Heart right ventricle (tissue), 16 donors: ENCODE results near the gene CLEC10A. TPM values are rescaled to one million over a fixed set of nuclear protein-coding genes. Genes with fewer than 3 reads are reported as not detected.

ENCODE experiments used
- ATAC-seq, 8 donors: fragments of 200-7000 bp; cut with Tn5 transposase; one replicate each; pipeline ENCODE4 v1.9.1; 2020; ENCODE audit warnings: mild to moderate bottlenecking in 8 of 8, moderate library complexity in 8 of 8, moderate number of reproducible peaks in 1 of 8
- DNase-seq, 2 donors: peaks; one replicate each; pipeline ENCODE4 v3.0.0-alpha.2; 2020
- H3K27ac ChIP-seq, 10 donors: fragments of 200-600 bp; sonication (generic) in 2 of 10; one replicate each; pipeline versions ENCODE4 v1.5.0 to v1.8.0; 2020 to 2022; ENCODE audit warnings: mild to moderate bottlenecking in 3 of 10
- H3K27me3 ChIP-seq, 7 donors: fragments of 200-600 bp; one replicate each; pipeline ENCODE4 v1.8.0; 2021 to 2022; ENCODE audit warnings: mild to moderate bottlenecking in 2 of 7
- H3K36me3 ChIP-seq, 9 donors: fragments of 200-600 bp; sonication (generic) in 1 of 9; one replicate each; pipeline versions ENCODE4 v1.5.0 to v1.8.0; 2020 to 2022; ENCODE audit warnings: mild to moderate bottlenecking in 2 of 9
- H3K4me1 ChIP-seq, 9 donors: fragments of 200-600 bp; sonication (generic) in 1 of 9; one replicate each; pipeline versions ENCODE4 v1.5.0 to v1.8.0; 2020 to 2022; ENCODE audit warnings: mild to moderate bottlenecking in 4 of 9
- H3K4me3 ChIP-seq, 10 donors: fragments of 200-600 bp; sonication (generic) in 2 of 10; one replicate each; pipeline versions ENCODE4 v1.5.0 to v1.8.0; 2020 to 2022; ENCODE audit warnings: mild to moderate bottlenecking in 7 of 10, moderate library complexity in 2 of 10
- H3K9me3 ChIP-seq, 11 donors: fragments of 200-600 bp in 10 of 11; sonication (generic) in 2 of 11; one replicate each; pipeline versions ENCODE4 v1.5.0 to v1.8.0; 2013 to 2022; ENCODE audit warnings: mild to moderate bottlenecking in 2 of 11, control low read depth in 1 of 11, moderate library complexity in 1 of 11
- WGBS, 2 donors: extraction: QIAGEN DNeasy Blood & Tissue Kit; methylation state at CpG; one replicate each; pipeline ENCODE4 v1.1.7; 2013; ENCODE audit warnings: inconsistent platforms in 1 of 2; 5-methylcytosine and 5-hydroxymethylcytosine counted together
- intact Hi-C, 10 donors: fragments of 100-400 bp; cut with DNase I; formaldehyde crosslinking; loops; one replicate each; pipeline versions ENCODE4 v1.11.1 to v1.14.2; 2022
- polyA plus RNA-seq, 2 donors: library from polyadenylated mRNA; stranded (reverse); fragments of 200-250 nt; gene quantifications; one replicate each; pipeline ENCODE4 v1.2.3, GENCODE V29; 2013
- total RNA-seq, 10 donors: library from RNA; stranded (reverse); fragmentation: NEBNext Ultra II Directional in 3 of 10; extraction: Animal tissue kit (Norgen Biotek cat#: 25700) in 3 of 10; gene quantifications; one replicate each; pipeline versions ENCODE4 v1.2.1 to v1.2.4, GENCODE V29; 2021 to 2023
- TF ChIP-seq, protein P1 (sequence below), 9 donors: fragments of 200-600 bp; sonication (generic) in 2 of 9; IDR thresholded peaks; one replicate each; pipeline versions ENCODE4 v1.5.0 to v1.8.0; 2021 to 2022; ENCODE audit warnings: antibody characterized with exemption in 9 of 9, mild to moderate bottlenecking in 5 of 9, moderate library complexity in 1 of 9
- donor health status: Arrhythmogenic right ventricular cardiomyopathy.
- donor health status: ischemic (EF 13 %, LVEDD 7.1; RV severe dilation, severe dysfunction).
- donor health status: healthy with polysubstance abuse.
- donor health status: DM: no; HTN: yes; CAD: no.
- donor health status: DM: no; HTN: no; CAD: no.
- donor health status: ischemic (EF 25% LVEDD 6.9; RV normal size, moderate dysfunction).
- donor health status: ischemic (EF 25% LVEDD 5.7; RV mildly dilated, moderate dysfunction).
- donor health status: healthy.
- donor health status: DM: yes; HTN: yes; CAD: no.
- donor health status: Ischemic cardiomyopathy.
- donor health status: ischemic (EF 35%, LVEDD 5.7; RV mildly dilated, moderate dysfunction).
- donor health status: nonischemic (EF 11% LVEDD 7.7; RV severe dilation, severe dysfunction).
- donor health status: DM: yes; HTN: yes; CAD: no.
- donor health status: PGD.
- donor health status: ischemic (EF 29% LVEDD 5.4; RV normal size, mild dysfunction).
- donor health status: nonischemic (EF 23%, LVEDD 6.1; RV moderate dilation, normal function).

CLEC10A gene
- total and polyA plus RNA-seq, 12 donors, result 1.4 to 26.3 (median 2.3) TPM

DNA sequence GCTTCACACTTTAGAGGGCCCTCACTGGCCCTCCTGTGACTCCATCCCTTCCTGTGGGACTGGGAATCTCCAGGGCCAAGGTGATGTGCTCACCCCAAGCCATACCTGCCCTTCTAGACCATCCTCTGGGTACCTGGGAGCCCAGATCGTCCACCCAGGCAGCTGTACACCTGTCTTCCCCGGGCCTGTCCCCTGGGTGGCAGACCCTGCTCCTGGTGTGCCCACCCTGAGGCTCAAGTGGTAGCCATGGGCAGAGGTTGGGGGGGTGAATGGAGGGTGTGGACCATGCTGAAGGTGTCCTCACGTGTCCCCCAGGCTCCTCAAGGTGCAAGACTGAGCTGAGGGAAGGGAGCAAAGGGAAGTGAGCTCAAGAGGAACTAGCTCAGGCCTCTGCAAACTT is 9.3 kb downstream of the CLEC10A start:
- TF ChIP-seq, protein P1, sequence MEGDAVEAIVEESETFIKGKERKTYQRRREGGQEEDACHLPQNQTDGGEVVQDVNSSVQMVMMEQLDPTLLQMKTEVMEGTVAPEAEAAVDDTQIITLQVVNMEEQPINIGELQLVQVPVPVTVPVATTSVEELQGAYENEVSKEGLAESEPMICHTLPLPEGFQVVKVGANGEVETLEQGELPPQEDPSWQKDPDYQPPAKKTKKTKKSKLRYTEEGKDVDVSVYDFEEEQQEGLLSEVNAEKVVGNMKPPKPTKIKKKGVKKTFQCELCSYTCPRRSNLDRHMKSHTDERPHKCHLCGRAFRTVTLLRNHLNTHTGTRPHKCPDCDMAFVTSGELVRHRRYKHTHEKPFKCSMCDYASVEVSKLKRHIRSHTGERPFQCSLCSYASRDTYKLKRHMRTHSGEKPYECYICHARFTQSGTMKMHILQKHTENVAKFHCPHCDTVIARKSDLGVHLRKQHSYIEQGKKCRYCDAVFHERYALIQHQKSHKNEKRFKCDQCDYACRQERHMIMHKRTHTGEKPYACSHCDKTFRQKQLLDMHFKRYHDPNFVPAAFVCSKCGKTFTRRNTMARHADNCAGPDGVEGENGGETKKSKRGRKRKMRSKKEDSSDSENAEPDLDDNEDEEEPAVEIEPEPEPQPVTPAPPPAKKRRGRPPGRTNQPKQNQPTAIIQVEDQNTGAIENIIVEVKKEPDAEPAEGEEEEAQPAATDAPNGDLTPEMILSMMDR (IDR thresholded peaks at IDR 0.05), result no peak
- no peak for ATAC-seq

DNA sequence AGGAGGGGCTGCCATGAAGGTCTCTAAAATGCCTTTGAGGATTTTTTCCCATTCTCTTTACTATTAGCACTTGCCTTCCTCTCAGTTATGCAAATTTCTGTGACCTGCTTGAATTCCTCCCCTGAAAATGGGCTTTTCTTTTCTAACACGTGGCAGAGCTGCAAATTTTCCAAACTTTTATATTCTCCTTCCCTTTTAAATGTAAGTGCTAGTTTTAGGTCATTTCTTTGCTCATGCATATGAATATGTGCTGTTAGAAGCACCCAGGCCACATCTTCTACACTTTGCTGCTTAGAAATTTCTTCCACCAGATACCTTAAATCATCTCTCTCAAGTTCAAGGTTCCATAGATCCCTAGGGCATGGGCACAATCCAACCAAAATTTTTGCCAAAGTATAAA is 11.8 kb downstream of the CLEC10A start:
- ATAC-seq, result no peak
- peaks cover 0 to 18% (median 7%) of the 10 kb centered on the region in 11 donors for H3K9me3 ChIP-seq
- WGBS, 2 donors, result 23 to 24% methylated on average over 1 of the region's 1 CpG
- H3K4me1 ChIP-seq, result no peaks in the 10 kb centered on the region
- no peak overlapping the region for H3K27ac ChIP-seq
- H3K36me3 ChIP-seq, result no peaks in the 10 kb centered on the region
- no peak overlapping the region for H3K4me3 ChIP-seq
- intact Hi-C loops, result no loop called here
- peaks cover 0 to 24% (median 0%) of the 10 kb centered on the region in 7 donors for H3K27me3 ChIP-seq
- TF ChIP-seq, protein P1 (IDR thresholded peaks at IDR 0.05), result no peak
- no peak for DNase-seq

More for the DNA sequence above, 9.3 kb downstream of the CLEC10A start:
- no peak overlapping the region for H3K4me3 ChIP-seq
- H3K36me3 ChIP-seq, result no peaks in the 10 kb centered on the region
- DNase-seq, result no peak
- H3K27ac ChIP-seq, result no peak overlapping the region
- WGBS, 2 donors, result 79 to 80% methylated on average over 3 of the region's 3 CpGs
- intact Hi-C loops, result no loop called here
- H3K9me3 ChIP-seq, result peaks cover 0 to 18% (median 7%) of the 10 kb centered on the region in 11 donors
- H3K27me3 ChIP-seq, result peaks cover 0 to 11% (median 0%) of the 10 kb centered on the region in 7 donors
- H3K4me1 ChIP-seq, result no peaks in the 10 kb centered on the region

GRCh38 chr17:7067198-7067597 is 12.9 kb downstream of the CLEC10A start:
- WGBS, 2 donors, result 73 to 74% methylated on average over 1 of the region's 1 CpG
- no peak overlapping the region for H3K27ac ChIP-seq
- no peaks in the 10 kb centered on the region for H3K4me1 ChIP-seq
- DNase-seq, result no peak
- no peak for ATAC-seq
- no peaks in the 10 kb centered on the region for H3K36me3 ChIP-seq
- H3K4me3 ChIP-seq, result no peak overlapping the region
- intact Hi-C loops, result no loop called here
- TF ChIP-seq, protein P1 (IDR thresholded peaks at IDR 0.05), result no peak
- H3K27me3 ChIP-seq, result peaks cover 0 to 26% (median 7%) of the 10 kb centered on the region in 7 donors
- H3K9me3 ChIP-seq, result peaks cover 0 to 18% (median 7%) of the 10 kb centered on the region in 11 donors

DNA sequence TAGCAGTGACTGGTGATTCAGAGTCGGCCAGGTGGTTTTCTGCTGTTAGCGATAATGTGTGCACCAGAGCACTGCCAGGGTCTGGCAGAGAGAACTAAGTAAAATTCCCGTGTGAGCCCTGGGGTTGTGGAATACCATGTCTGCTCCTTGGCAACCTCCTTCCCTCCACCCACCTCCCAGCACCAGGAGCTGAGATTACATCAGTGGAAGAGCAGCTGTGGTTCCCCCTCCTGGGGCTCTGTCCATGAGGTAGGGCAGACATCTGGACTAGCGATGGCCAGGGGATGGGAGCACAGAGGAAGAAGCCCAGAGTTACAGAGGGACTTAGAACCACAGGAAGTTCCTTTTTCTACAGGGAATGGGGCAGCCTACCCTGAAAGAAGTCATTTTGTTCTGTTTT is 15.8 kb downstream of the CLEC10A start:
- intact Hi-C loops, result no loop called here
- no peak for DNase-seq
- TF ChIP-seq, protein P1 (IDR thresholded peaks at IDR 0.05), result no peak
- H3K4me1 ChIP-seq, result no peaks in the 10 kb centered on the region
- no peak overlapping the region for H3K27ac ChIP-seq
- no peaks in the 10 kb centered on the region for H3K36me3 ChIP-seq
- no peak overlapping the region for H3K4me3 ChIP-seq
- peak in 4 of 8 donors; percentile 17 to 59 (median 38) for ATAC-seq
- 61 to 69% methylated on average over 4 of the region's 4 CpGs for WGBS, 2 donors
- H3K27me3 ChIP-seq, result peaks cover 0 to 34% (median 12%) of the 10 kb centered on the region in 7 donors
- H3K9me3 ChIP-seq, result peaks cover 0 to 18% (median 7%) of the 10 kb centered on the region in 11 donors
